ENCODE measurements around the gene KY.
"Not testable (repeated sequence)": the region's sequence is repeated elsewhere in the genome, so short reads cannot be mapped to it uniquely, and the experiment has no call there.

KY gene

GRCh38 chr3:134600206-134600605 is 50.6 kb downstream of the KY start:
- no peak for DNase-seq

- DNase-seq = no peak
Measured at GRCh38 chr3:134598763-134599545, 51.9 kb downstream of the KY start.

DNA sequence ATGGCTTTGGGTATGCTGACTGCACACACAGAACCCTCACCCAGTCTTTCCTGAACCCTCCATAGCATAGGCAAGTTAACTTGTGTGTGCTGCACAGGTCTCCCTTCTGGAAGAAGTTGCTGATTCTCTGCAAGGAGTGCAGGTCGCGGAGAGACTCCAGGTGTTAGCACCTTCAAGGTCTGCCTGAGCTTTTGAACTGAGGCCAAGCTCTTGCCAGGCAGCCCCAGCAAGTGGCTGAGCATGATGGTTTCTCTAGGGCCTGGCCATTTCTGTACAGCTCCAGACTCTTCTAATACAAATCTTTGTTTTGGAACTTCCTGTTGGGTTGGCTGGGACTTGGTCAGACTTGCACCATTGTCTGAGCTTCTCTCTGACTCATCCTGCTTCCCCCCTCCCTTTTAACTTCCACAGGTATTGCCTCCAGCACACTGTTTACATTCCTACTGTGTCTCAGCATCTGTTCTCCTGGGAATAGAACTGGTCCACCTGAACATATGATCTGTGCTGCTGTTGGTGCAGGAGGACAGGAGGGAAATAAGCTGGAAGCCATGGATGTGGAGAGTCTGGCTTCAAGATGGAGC is 53.3 kb downstream of the KY start:
- no peak for DNase-seq

DNA sequence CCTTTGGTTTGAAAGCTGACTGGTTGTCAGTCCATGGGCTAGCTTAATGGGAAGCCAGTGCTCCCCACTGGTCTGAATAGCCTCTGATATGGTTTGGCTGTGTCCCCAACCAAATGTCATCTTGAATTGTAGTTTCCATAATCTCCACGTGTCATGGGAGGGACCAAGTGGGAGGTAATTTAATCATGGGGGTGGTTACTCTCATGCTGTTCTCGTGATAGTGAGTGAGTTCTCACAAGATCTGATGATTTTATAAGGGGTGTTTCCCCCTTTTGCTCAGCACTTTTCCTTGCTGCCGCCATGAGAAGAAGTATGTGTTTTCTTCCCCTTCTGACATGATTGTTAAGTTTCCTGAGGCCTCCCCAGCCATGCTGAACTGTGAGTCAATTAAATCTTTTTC is 55.8 kb downstream of the KY start:
- DNase-seq = not testable (repeated sequence)

GRCh38 chr3:134594331-134594741 is 56.5 kb downstream of the KY start:
- no peak for DNase-seq

GRCh38 chr3:134592806-134593205 is 58.0 kb downstream of the KY start:
- DNase-seq = no peak

GRCh38 chr3:134590766-134591165 is 60.1 kb downstream of the KY start:
- DNase-seq = no peak

GRCh38 chr3:134579141-134579665 is 71.6 kb downstream of the KY start:
- no peak for DNase-seq

DNA sequence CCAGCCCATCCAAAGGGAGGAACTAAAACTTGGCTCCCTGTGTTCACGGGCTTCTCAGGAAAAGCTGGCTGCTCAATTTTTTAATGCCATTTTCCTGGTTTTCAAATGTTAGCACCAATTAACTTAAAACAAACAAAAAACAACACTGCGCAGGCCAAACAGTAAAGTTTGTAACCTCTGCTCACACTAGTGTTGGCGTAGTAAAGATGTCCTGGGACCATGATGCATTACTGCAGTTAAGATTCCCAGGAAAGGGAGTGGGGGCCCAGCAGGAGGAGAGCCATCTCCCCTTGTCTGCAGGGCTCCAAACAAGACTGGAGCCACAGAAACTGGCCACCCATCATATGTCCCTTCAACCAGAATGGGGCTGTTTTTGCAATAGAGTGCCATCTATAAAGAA is 74.0 kb downstream of the KY start:
- no peak for DNase-seq

DNA sequence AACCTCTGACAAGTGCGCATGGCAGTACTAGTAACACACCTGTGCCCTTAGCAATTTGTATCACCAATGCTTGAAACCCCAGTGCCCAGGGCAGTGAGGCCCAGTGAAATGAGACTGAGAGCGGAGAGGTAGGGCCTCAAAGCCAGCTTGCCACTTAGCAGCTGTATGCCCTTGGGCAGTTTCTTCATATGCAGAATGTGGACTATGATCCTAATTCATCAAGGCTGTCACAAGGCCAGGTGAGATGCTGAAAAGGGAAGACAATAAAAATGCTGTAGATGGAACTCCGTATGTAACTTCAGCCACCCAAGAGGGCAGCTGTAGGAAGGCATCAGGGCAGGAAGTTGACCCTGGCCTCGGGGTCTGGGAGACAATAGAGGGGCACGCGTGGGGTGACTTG is 74.4 kb downstream of the KY start:
- no peak for DNase-seq

DNA sequence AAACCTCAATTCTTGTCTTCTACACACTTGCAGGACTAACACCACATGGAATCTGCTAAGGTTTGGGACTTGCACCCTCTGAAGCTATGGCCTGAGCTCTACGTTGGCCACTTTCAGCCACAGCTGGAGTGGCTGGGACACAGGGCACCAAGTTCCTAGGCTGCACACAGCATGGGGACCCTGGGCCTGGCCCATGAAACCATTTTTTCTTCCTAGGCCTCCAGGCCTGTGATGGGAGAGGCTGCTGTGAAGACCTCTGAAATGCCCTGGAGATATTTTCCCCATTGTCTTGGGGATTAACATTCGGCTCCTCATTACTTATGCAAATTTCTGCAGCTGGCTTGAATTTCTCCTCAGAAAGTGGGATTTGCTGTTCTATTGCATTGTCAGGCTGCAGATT is 80.9 kb downstream of the KY start:
- not testable (repeated sequence) for DNase-seq

- DNase-seq = no peak
Measured at GRCh38 chr3:134568790-134569189, 82.0 kb downstream of the KY start.

- no peak for DNase-seq
Measured at GRCh38 chr3:134567605-134568004, 83.2 kb downstream of the KY start.

GRCh38 chr3:134564991-134565390 is 85.8 kb downstream of the KY start:
- DNase-seq = no peak

- no peak for DNase-seq
Measured at GRCh38 chr3:134563601-134564000, 87.2 kb downstream of the KY start.

DNA sequence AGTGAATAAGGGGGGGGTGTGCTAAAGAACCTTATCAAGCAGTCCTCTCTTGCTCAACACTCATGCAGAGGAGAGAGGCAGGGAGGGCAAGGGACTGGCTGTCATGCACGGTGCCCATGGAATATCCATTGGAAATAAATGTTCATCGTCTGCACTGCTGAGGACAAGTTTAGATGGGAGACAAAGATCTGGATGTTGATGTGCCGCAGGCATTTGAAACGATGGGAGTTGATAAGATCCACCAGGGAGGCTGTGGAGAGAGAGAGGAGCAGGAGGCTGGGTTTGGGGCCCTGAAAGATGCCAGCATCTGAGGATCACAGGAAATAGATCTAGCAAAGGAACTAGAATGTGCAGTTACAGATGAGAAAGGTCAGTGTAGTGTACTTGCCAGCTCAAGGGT is 88.8 kb downstream of the KY start:
- no peak for DNase-seq

DNA sequence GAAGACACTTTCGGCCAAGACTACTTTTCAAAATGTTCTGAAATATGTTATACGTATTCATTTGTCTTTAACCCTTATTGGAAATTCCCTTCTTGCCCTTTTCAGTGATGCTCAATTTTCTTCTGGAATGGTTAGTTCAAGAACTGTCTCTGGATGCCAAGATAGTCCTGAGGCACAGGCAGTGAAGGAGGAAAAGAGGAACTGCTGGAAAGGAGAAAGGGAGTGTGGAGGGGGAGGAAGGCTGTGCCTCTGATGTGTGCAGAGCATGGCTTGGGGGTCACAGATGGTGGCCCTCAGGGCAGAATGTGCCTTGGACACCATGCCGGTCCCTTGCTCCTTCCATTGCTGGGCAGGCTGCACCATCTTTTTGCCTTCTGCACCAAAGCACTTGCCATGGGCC is 91.2 kb downstream of the KY start:
- no peak for DNase-seq

Data from activated CD4-positive, alpha-beta T cell treated with anti-CD3 and anti-CD28 coated beads, Interleukin-2, amount 50 U/mL, for 16 hours (primary cell).